Smooth muscle cell (in vitro differentiated cells): ENCODE data around the gene ERAP2. TPM values are rescaled to one million over a fixed set of nuclear protein-coding genes. Genes with fewer than 3 reads are reported as not detected.

Source experiments
- DNase-seq: peaks from one replicate; lab custom pipeline; 2025; ENCODE audit not compliant: unreplicated experiment; lab: John Stamatoyannopoulos, UW
- H2AFZ ChIP-seq: fragments of 200-600 bp; sonication (generic); 2 replicates; pipeline ENCODE4 v1.6.0; 2016; ENCODE audit warnings: antibody characterized with exemption, low read depth, mild to moderate bottlenecking
- H3F3A ChIP-seq: fragments of 200-600 bp; sonication (generic); 2 replicates; pipeline ENCODE4 v1.6.0; 2017; ENCODE audit warnings: antibody characterized with exemption, low read depth
- H3K27ac ChIP-seq: fragments of 200-600 bp; sonication (generic); 2 replicates; pipeline ENCODE4 v1.5.1; 2016; ENCODE audit warnings: low read depth, mild to moderate bottlenecking
- H3K27me3 ChIP-seq: fragments of 200-600 bp; sonication (generic); 2 replicates; pipeline ENCODE4 v1.6.1; 2016; ENCODE audit warnings: low read depth, mild to moderate bottlenecking
- H3K36me3 ChIP-seq: fragments of 200-600 bp; sonication (generic); 2 replicates; pipeline ENCODE4 v1.5.1; 2016; ENCODE audit warnings: low read depth
- H3K4me1 ChIP-seq: fragments of 200-600 bp; sonication (generic); 2 replicates; pipeline ENCODE4 v1.5.1; 2016; ENCODE audit warnings: low read depth
- H3K4me2 ChIP-seq: fragments of 200-600 bp; sonication (generic); 2 replicates; pipeline ENCODE4 v1.6.0; 2016; ENCODE audit warnings: mild to moderate bottlenecking
- H3K4me3 ChIP-seq: fragments of 200-600 bp; sonication (generic); 2 replicates; pipeline ENCODE4 v1.5.1; 2016; ENCODE audit warnings: mild to moderate bottlenecking
- H3K79me2 ChIP-seq: fragments of 200-600 bp; sonication (generic); 2 replicates; pipeline ENCODE4 v1.6.0; 2016; ENCODE audit warnings: low read depth, mild to moderate bottlenecking
- H3K9ac ChIP-seq: fragments of 200-600 bp; sonication (generic); 2 replicates; pipeline ENCODE4 v1.6.0; 2016; ENCODE audit warnings: low read depth
- H3K9me3 ChIP-seq: fragments of 200-600 bp; sonication (generic); replicated peaks from 2 replicates; pipeline ENCODE4 v1.5.1; 2016; ENCODE audit warnings: low read depth
- H4K20me1 ChIP-seq: fragments of 200-600 bp; sonication (generic); 2 replicates; pipeline ENCODE4 v1.6.0; 2016; ENCODE audit warnings: low read depth
- WGBS: methylation state at CpG from one replicate; pipeline ENCODE4 v1.1.7; 2016; ENCODE audit warnings: low lambda C conversion rate; 5-methylcytosine and 5-hydroxymethylcytosine counted together
- polyA plus RNA-seq: library from polyadenylated mRNA; unstranded; fragments of >200 nt; fragmentation: Nextera tagmentation; extraction: Ambion mirVana; gene quantifications from 2 replicates; pipeline ENCODE4 v1.2.1, GENCODE V29; 2016
- total RNA-seq: library from RNA; depleted of rRNA; stranded (reverse); fragments of >200 nt; gene quantifications from 2 replicates; pipeline ENCODE4 v1.2.3, GENCODE V29; 2014
- TF ChIP-seq, protein P1 (sequence below): fragments of 200-600 bp; sonication (generic); IDR thresholded peaks from 2 replicates; pipeline ENCODE4 v1.5.1; 2017; ENCODE audit warnings: borderline replicate concordance, mild to moderate bottlenecking, antibody characterized with exemption; ENCODE audit not compliant: insufficient read depth, poor library complexity, severe bottlenecking

Gene ERAP2
- total and polyA plus RNA-seq, 2 experiments from 2014 or later = 0.72 TPM; not detected in 1

DNA sequence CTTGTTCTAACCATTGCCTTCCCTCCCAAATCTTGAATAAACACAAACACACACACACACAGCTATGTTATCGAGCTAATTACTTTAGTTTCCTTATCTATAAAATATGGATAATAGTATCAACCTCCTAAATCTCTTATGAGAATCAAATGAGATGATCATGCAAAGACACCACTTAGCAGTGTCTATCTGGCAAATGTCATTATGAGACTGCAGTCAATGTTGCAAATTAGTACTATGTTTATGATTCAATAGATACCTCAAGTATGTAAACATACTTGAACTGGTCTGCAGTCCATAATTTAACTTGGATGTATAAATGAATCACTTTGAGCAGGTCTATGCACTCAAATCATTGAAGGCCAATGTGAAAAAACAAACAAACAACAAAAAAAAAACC is 22.2 kb upstream of the ERAP2 start:
- 63% methylated on average over 1 of the region's 1 CpG for WGBS

DNA sequence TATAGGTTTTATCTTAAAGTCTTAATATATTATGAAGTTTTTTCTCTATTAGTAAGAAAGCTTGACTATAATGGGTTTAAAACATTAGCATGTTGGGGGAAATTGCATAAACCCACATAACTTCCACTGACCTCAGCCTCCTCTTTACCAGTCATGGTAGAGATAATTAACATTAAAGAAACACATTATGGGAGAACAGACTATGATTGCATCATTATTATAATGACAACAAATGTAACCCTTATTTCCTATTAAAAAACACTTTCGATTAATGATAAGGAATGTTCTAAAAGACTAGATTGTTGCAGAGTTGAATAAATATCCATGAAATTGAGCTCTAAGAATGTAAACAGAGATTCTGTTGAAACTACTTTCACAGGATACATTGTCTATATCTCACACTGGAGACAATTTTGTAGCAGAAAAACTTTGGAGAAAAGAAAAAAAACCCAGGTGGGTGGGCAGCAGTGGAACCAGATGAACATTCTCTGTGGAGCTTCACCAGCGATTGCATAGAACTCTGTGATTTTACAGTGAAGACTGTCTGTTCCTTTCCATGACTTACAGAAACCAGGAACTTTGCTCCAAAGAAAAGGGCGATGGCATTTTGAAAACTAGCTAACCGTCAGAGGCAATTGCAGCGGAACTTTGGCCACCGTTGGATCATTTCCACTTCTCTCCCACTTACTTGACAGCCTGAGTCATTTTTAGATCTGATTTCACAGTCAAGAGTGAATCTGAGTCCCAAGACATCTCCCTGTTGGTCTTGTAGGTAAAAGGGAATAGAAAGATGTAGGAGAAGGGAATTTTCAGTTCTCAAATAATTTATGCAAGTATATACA is 21.0 kb upstream of the ERAP2 start:
- peak overlapping the region; percentile 73 for H3K4me2 ChIP-seq
- H3K27ac ChIP-seq = peak overlapping the region; percentile 64
- no peak overlapping the region for H3K9ac ChIP-seq
- DNase-seq = no peak
- no peak overlapping the region for H3K4me3 ChIP-seq
- H3K4me1 ChIP-seq = peaks cover 17% of the 10 kb centered on the region
- WGBS = 66% methylated on average over 6 of the region's 6 CpGs
- no peaks in the 10 kb centered on the region for H3K27me3 ChIP-seq
- H3K79me2 ChIP-seq = no peaks in the 10 kb centered on the region
- no peaks in the 10 kb centered on the region for H3K36me3 ChIP-seq
- TF ChIP-seq, protein P1, sequence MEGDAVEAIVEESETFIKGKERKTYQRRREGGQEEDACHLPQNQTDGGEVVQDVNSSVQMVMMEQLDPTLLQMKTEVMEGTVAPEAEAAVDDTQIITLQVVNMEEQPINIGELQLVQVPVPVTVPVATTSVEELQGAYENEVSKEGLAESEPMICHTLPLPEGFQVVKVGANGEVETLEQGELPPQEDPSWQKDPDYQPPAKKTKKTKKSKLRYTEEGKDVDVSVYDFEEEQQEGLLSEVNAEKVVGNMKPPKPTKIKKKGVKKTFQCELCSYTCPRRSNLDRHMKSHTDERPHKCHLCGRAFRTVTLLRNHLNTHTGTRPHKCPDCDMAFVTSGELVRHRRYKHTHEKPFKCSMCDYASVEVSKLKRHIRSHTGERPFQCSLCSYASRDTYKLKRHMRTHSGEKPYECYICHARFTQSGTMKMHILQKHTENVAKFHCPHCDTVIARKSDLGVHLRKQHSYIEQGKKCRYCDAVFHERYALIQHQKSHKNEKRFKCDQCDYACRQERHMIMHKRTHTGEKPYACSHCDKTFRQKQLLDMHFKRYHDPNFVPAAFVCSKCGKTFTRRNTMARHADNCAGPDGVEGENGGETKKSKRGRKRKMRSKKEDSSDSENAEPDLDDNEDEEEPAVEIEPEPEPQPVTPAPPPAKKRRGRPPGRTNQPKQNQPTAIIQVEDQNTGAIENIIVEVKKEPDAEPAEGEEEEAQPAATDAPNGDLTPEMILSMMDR = no peak
- H3F3A ChIP-seq = peaks cover 3% of the 10 kb centered on the region
- H3K9me3 ChIP-seq = no peaks in the 10 kb centered on the region
- H2AFZ ChIP-seq = peak overlapping the region; percentile 48
- H4K20me1 ChIP-seq = no peaks in the 10 kb centered on the region

More for the DNA sequence above, 22.2 kb upstream of the ERAP2 start:
- Histone ChIP-seq H2AFZ (no peak overlapping the region), H3K79me2 (no peaks in the 10 kb centered on the region), H3K4me2 (peak overlapping the region; percentile 73), H3K9ac (no peak overlapping the region), H3F3A (peaks cover 3% of the 10 kb centered on the region), H3K36me3 (no peaks in the 10 kb centered on the region), H3K27me3 (no peaks in the 10 kb centered on the region), H3K4me3 (no peak overlapping the region), H3K4me1 (peaks cover 17% of the 10 kb centered on the region), H4K20me1 (no peaks in the 10 kb centered on the region), H3K9me3 (no peaks in the 10 kb centered on the region), H3K27ac (no peak overlapping the region)
- TF ChIP-seq, protein P1 = no peak
- no peak for DNase-seq

DNA sequence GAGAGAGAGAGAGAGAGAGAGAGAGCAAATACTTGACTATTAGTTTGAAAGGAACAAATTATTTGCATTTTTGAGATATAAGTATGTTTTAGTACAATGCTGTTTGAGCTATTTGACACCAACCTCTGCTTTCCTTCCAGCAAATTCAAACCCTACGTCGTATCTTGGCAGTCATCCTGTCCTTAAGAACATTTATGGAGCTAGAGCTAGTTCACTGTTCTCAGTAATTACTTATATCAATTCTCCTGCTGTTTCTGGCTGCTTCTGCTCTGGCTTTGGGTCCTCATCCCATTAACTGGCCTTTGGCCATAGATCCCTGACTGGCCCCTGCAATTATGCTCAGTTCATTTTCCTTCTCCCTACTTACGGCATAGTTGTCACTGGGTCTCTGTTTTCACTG is 19.9 kb upstream of the ERAP2 start:
- no peak overlapping the region for H3K4me3 ChIP-seq
- TF ChIP-seq, protein P1 = no peak
- no peak overlapping the region for H3K4me2 ChIP-seq
- H3K27me3 ChIP-seq = no peaks in the 10 kb centered on the region
- peaks cover 12% of the 10 kb centered on the region for H3K4me1 ChIP-seq
- no peak overlapping the region for H3K27ac ChIP-seq
- WGBS = 92% methylated on average over 3 of the region's 3 CpGs
- no peaks in the 10 kb centered on the region for H3K9me3 ChIP-seq
- no peaks in the 10 kb centered on the region for H3K79me2 ChIP-seq
- H3K9ac ChIP-seq = no peak overlapping the region
- H2AFZ ChIP-seq = no peak overlapping the region
- no peaks in the 10 kb centered on the region for H4K20me1 ChIP-seq
- no peak for DNase-seq
- H3K36me3 ChIP-seq = no peaks in the 10 kb centered on the region
- peaks cover 3% of the 10 kb centered on the region for H3F3A ChIP-seq
